ENCODE measurements around the gene COL7A1.

Gene COL7A1

GRCh38 chr3:48528754-48529153 lies 66.4 kb downstream of the COL7A1 start:
- DNase-seq (ENCODE audit: low read depth), result peak; percentile 61
- no peaks in the 10 kb centered on the region for H3K36me3 ChIP-seq (ENCODE audit: control insufficient read depth, insufficient read depth, low read length, severe bottlenecking)
- H3K4me3 ChIP-seq (ENCODE audit: low read length), result no peak overlapping the region
- peaks cover 10% of the 10 kb centered on the region for H3K4me1 ChIP-seq (ENCODE audit: control insufficient read depth, insufficient read depth, low read length)
- H3K9ac ChIP-seq (ENCODE audit: low read length), result no peak overlapping the region
- no peaks in the 10 kb centered on the region for H3K27me3 ChIP-seq (replicated peaks; ENCODE audit: control insufficient read depth, insufficient read depth, low read length)
- H3K9me3 ChIP-seq (ENCODE audit: control insufficient read depth, low read length), result no peaks in the 10 kb centered on the region

- Histone ChIP-seq H3K9me3 (ENCODE audit: control insufficient read depth, low read length) (no peaks in the 10 kb centered on the region), H3K27me3 (replicated peaks; ENCODE audit: control insufficient read depth, insufficient read depth, low read length) (no peaks in the 10 kb centered on the region), H3K4me3 (ENCODE audit: low read length) (no peak overlapping the region), H3K4me1 (ENCODE audit: control insufficient read depth, insufficient read depth, low read length) (peaks cover 10% of the 10 kb centered on the region), H3K36me3 (ENCODE audit: control insufficient read depth, insufficient read depth, low read length, severe bottlenecking) (no peaks in the 10 kb centered on the region), H3K9ac (ENCODE audit: low read length) (no peak overlapping the region)
- DNase-seq (ENCODE audit: low read depth), result no peak
Observed at GRCh38 chr3:48528048-48528447, 67.1 kb downstream of the COL7A1 start.

GRCh38 chr3:48524970-48525369 lies 70.2 kb downstream of the COL7A1 start:
- no peaks in the 10 kb centered on the region for H3K9me3 ChIP-seq (ENCODE audit: control insufficient read depth, low read length)
- peaks cover 10% of the 10 kb centered on the region for H3K4me1 ChIP-seq (ENCODE audit: control insufficient read depth, insufficient read depth, low read length)
- no peaks in the 10 kb centered on the region for H3K36me3 ChIP-seq (ENCODE audit: control insufficient read depth, insufficient read depth, low read length, severe bottlenecking)
- no peak for DNase-seq (ENCODE audit: low read depth)
- H3K4me3 ChIP-seq (ENCODE audit: low read length), result no peak overlapping the region
- no peaks in the 10 kb centered on the region for H3K27me3 ChIP-seq (replicated peaks; ENCODE audit: control insufficient read depth, insufficient read depth, low read length)
- H3K9ac ChIP-seq (ENCODE audit: low read length), result no peak overlapping the region

- Histone ChIP-seq H3K9me3 (ENCODE audit: control insufficient read depth, low read length) (no peaks in the 10 kb centered on the region), H3K36me3 (ENCODE audit: control insufficient read depth, insufficient read depth, low read length, severe bottlenecking) (no peaks in the 10 kb centered on the region), H3K9ac (ENCODE audit: low read length) (no peak overlapping the region), H3K27me3 (replicated peaks; ENCODE audit: control insufficient read depth, insufficient read depth, low read length) (no peaks in the 10 kb centered on the region), H3K4me1 (ENCODE audit: control insufficient read depth, insufficient read depth, low read length) (no peaks in the 10 kb centered on the region), H3K4me3 (ENCODE audit: low read length) (no peak overlapping the region)
- no peak for DNase-seq (ENCODE audit: low read depth)
Observed at GRCh38 chr3:48521635-48522034, 73.5 kb downstream of the COL7A1 start.

GRCh38 chr3:48519277-48519643 lies 75.9 kb downstream of the COL7A1 start:
- no peak for DNase-seq (ENCODE audit: low read depth)
- H3K9me3 ChIP-seq (ENCODE audit: control insufficient read depth, low read length), result no peaks in the 10 kb centered on the region

GRCh38 chr3:48518638-48519276 lies 76.4 kb downstream of the COL7A1 start:
- Histone ChIP-seq H3K9me3 (ENCODE audit: control insufficient read depth, low read length) (no peaks in the 10 kb centered on the region), H3K27me3 (replicated peaks; ENCODE audit: control insufficient read depth, insufficient read depth, low read length) (no peaks in the 10 kb centered on the region)
- no peak for DNase-seq (ENCODE audit: low read depth)

More at GRCh38 chr3:48519277-48519643, 75.9 kb downstream of the COL7A1 start:
- Histone ChIP-seq H3K9ac (ENCODE audit: low read length) (no peak overlapping the region), H3K36me3 (ENCODE audit: control insufficient read depth, insufficient read depth, low read length, severe bottlenecking) (no peaks in the 10 kb centered on the region), H3K4me1 (ENCODE audit: control insufficient read depth, insufficient read depth, low read length) (no peaks in the 10 kb centered on the region), H3K27me3 (replicated peaks; ENCODE audit: control insufficient read depth, insufficient read depth, low read length) (no peaks in the 10 kb centered on the region), H3K4me3 (ENCODE audit: low read length) (no peak overlapping the region)

GRCh38 chr3:48518069-48518468 lies 77.1 kb downstream of the COL7A1 start:
- DNase-seq (ENCODE audit: low read depth), result no peak
- Histone ChIP-seq H3K9me3 (ENCODE audit: control insufficient read depth, low read length) (no peaks in the 10 kb centered on the region), H3K36me3 (ENCODE audit: control insufficient read depth, insufficient read depth, low read length, severe bottlenecking) (no peaks in the 10 kb centered on the region), H3K27me3 (replicated peaks; ENCODE audit: control insufficient read depth, insufficient read depth, low read length) (no peaks in the 10 kb centered on the region), H3K4me1 (ENCODE audit: control insufficient read depth, insufficient read depth, low read length) (no peaks in the 10 kb centered on the region), H3K9ac (ENCODE audit: low read length) (no peak overlapping the region), H3K4me3 (ENCODE audit: low read length) (no peak overlapping the region)

More at GRCh38 chr3:48518638-48519276, 76.4 kb downstream of the COL7A1 start:
- no peaks in the 10 kb centered on the region for H3K36me3 ChIP-seq (ENCODE audit: control insufficient read depth, insufficient read depth, low read length, severe bottlenecking)
- H3K4me1 ChIP-seq (ENCODE audit: control insufficient read depth, insufficient read depth, low read length), result no peaks in the 10 kb centered on the region
- H3K9ac ChIP-seq (ENCODE audit: low read length), result no peak overlapping the region
- no peak overlapping the region for H3K4me3 ChIP-seq (ENCODE audit: low read length)

GRCh38 chr3:48516571-48516970 lies 78.6 kb downstream of the COL7A1 start:
- Histone ChIP-seq H3K36me3 (ENCODE audit: control insufficient read depth, insufficient read depth, low read length, severe bottlenecking) (no peaks in the 10 kb centered on the region), H3K4me3 (ENCODE audit: low read length) (no peak overlapping the region), H3K27me3 (replicated peaks; ENCODE audit: control insufficient read depth, insufficient read depth, low read length) (no peaks in the 10 kb centered on the region), H3K9ac (ENCODE audit: low read length) (no peak overlapping the region), H3K4me1 (ENCODE audit: control insufficient read depth, insufficient read depth, low read length) (no peaks in the 10 kb centered on the region), H3K9me3 (ENCODE audit: control insufficient read depth, low read length) (no peaks in the 10 kb centered on the region)
- DNase-seq (ENCODE audit: low read depth), result no peak

- no peak for DNase-seq (ENCODE audit: low read depth)
- Histone ChIP-seq H3K4me3 (ENCODE audit: low read length) (no peak overlapping the region), H3K27me3 (replicated peaks; ENCODE audit: control insufficient read depth, insufficient read depth, low read length) (no peaks in the 10 kb centered on the region), H3K4me1 (ENCODE audit: control insufficient read depth, insufficient read depth, low read length) (no peaks in the 10 kb centered on the region), H3K9me3 (ENCODE audit: control insufficient read depth, low read length) (no peaks in the 10 kb centered on the region), H3K9ac (ENCODE audit: low read length) (no peak overlapping the region), H3K36me3 (ENCODE audit: control insufficient read depth, insufficient read depth, low read length, severe bottlenecking) (no peaks in the 10 kb centered on the region)
Observed at GRCh38 chr3:48514431-48515227, 80.5 kb downstream of the COL7A1 start.
